Frontal cortex (tissue), 4 donors: ENCODE data around the gene FALEC. TPM values are rescaled to one million over a fixed set of nuclear protein-coding genes. Genes with fewer than 3 reads are reported as not detected.

Source experiments
- DNase-seq, 2 donors: peaks; one replicate each; pipeline ENCODE4 v3.0.0; 2012; ENCODE audit warnings: low spot score in 2 of 2
- FAIRE-seq: peaks from 2 replicates; lab custom pipeline; 2012; peaks lifted over from hg19 to GRCh38; lab: Jason Lieb, UNC
- total RNA-seq: library from RNA; depleted of rRNA; stranded (reverse); fragments of >200 nt; gene quantifications from one replicate; pipeline ENCODE4 v1.2.3, GENCODE V29; 2014
- donor health status: control.
- donor health status: control.
- donor health status: control.

Gene FALEC
- total RNA-seq: 0.41 TPM

DNA sequence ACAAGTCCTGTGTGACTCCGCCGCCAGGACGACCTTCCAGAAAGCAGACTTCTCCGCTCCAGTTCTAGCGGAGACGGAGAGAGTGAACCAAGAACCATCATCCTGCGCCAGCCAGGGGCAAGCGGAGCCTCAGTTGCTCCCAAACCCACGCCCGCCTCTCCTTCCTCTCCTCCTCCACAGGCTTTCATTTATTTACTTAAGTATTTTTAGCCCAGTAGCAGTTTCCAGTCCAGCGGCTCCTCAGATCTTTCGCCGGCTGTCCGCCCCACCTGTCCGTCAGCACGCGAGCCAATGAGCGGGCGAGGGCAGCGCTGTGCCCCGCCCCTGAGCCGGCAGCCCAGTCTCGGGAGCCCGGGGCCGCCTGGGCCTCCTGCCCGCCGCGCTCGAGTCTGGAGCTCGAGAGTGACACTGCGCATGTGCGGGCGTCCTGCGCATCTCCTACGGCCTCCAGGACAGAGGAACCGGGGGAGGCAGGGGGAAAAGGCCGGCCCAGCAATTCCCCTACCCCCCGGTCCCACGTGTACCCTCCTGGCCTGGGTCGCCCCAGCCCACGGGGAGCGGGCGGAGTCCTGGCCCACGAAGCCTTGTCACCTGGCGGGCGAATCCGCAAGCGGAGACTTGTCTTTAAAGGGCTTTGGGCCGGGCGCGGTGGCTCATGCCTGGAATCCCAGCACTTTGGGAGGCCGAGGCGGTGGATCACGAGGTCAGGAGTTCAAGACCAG is at the start of gene FALEC:
TSS of gene FALEC (plus strand) at position 425 of the 722 bp plus-strand sequence.
- FAIRE-seq (no peak), DNase-seq (peak; percentile 90 to 98)

DNA sequence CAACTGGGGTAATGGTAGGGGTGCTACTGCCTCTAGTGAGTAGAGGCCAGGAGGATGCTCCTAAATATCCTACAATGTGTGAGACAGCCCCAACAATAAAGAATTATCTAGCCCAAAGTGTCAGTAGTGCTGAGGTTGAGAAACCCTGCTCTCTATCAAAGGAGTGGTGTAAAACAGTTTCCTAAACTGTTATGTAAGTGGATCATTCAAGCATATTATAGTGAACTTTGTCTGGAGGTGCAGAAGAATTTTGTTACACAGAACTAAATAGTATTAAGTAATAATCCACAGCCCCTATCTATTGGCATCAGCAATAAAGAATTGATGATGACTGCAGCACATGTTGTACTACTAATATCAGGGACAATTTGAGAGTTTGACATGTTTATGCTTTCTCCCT is 48.6 kb upstream of the FALEC start:
- DNase-seq (no peak), FAIRE-seq (no peak)

DNA sequence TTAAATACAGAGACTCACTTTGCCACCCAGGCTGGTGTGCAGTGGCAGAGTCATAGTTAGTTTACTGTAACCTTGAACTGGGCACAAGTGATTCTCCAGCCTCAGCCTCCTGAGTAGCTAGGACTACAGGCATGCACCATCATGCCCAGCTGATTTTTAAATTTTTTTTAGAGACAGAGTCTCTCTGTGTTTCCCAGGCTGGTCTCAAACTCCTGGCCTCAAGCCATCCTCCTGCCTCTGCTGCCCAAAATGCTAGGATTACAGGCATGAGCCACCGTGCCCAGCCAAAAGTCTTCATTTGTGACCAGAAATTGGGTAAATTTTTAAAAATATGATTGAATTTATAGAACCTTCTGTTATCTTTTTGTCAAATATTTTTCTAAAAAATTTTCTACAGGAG is 46.3 kb upstream of the FALEC start:
- DNase-seq: no peak
- no peak for FAIRE-seq

DNA sequence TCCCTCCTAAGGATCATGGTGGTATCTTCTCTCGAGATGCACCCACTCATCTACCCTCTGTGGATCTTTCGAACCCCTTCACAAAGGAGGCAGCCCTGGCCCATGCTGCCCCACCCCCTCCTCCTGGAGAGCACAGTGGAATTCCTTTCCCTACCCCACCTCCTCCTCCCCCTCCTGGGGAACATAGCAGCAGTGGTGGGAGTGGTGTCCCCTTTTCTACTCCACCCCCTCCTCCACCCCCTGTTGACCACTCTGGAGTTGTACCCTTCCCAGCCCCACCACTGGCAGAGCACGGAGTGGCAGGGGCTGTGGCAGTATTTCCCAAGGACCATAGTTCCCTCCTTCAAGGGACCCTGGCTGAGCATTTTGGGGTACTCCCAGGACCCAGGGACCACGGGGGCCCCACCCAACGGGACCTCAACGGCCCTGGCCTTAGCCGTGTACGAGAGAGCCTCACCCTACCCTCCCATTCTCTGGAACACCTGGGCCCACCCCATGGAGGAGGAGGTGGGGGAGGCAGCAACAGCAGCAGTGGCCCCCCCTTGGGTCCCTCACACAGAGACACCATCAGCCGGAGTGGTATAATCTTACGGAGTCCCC is 42.9 kb upstream of the FALEC start:
- no peak for FAIRE-seq

DNA sequence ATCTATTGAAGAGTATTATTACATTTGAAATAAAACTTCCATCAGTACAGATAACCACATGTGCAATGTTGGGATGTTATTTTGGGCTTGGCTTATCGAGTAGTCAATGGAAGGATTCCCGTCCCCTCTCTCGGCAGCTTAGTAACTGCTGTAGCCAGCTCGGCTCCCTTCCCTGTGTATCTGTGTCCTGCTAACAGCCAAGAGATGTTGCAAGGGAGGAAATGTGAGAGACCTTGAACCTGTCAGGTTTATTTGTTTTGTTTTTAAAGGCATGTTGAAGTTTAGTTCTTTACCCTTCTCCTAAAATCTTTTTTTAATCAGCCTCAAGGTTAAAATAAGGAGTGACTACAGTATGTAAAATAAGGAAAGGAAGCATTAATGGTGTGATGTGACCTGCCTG is 41.9 kb upstream of the FALEC start:
- no peak for FAIRE-seq
- DNase-seq: no peak

More for the DNA sequence above, 42.9 kb upstream of the FALEC start:
- DNase-seq: no peak

DNA sequence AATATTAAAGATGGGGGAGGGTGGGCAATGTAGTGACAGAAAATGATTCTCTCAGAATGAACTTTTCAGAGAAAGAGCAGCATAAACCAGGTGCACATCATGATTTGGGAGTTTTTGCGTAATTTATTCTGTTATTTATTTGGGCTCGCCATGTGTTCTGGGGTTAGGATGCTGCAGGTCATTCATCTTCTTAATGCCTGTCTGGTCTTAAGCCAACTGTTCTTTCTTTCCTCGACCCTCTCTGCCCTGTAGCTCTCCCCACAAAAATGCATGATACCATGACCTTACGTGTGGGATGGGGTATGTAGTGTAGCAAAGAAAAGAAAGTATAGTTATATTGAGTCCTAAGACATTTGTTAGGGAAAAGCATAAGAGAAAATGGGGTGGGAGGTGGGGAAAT is 40.7 kb upstream of the FALEC start:
- DNase-seq (no peak), FAIRE-seq (no peak)

DNA sequence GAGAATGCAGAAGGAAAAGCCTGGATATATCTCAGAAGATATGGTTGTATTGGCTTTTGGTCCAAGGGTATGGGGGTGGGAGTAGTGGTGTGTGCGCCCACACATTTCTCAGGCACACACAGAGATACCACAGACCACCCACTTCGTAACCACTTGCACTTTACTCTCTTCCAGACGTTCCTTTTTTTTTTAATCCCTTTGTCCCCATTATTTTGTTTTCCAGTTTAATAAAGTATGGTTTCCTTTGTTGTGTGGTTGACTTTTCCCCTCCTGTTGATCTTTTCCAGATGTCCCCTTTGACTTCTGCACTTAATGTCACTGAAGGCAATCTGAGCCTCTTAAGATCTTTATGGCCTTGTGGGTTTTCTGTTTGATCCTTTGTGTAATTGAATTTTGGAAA is 38.8 kb upstream of the FALEC start:
- FAIRE-seq (no peak), DNase-seq (no peak)

DNA sequence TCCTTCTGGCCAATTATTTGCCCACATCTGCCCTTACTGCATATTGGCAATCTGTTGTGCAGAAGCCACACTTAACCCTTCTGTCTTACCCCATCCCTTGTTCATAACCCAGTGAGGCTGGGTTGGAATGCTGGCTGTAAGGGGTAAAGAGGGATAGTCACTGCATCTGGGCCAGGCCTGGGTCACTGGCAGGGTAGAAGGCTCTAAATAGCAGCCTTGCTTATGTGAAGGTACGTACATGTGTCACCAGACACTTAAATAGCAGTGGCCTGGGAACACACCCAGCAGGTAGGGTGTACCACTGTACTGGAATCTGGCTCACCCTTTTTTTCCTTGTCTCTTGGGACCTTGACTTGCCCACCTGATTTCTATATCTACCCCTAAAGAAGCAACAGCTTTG is 38.2 kb upstream of the FALEC start:
- FAIRE-seq (no peak), DNase-seq (no peak)

DNA sequence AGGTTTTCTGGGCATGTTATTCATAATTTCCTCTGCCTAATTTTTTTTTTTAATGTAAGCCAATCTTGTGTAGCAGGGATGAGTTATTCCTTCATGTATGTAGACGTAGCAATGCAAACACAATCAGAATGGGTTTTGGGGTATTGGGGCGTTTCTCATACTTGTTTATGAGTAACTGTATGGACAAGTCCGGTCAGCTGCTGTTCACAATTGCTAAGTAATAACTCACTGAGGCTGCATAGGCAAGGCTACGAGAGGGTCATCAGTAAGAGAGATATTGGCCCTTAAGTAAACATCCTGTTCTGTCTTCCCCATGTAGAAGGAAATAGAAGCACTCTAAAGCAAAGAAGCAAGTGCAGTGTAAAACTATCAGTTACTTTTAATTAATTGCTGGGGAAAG is 37.8 kb upstream of the FALEC start:
- FAIRE-seq: no peak
- DNase-seq: no peak

DNA sequence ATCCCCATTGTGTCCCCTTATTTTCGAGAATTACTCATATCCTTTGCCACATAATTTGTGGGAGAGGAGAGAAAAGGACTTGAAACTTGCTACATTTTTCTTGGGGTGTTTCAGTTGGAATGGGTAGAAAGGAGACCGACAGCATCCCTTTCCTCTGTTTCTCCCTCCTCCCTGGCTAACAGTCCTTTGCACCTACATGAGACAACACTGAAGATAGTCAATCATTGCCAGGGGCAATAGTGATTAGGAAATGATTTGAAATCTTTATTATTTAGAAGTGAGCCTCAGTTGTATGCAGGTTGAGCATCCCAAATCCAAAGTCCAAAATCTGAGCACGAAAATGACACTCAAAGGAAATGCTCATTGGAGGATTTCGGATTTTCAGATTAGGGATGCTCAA is 36.2 kb upstream of the FALEC start:
- FAIRE-seq (no peak), DNase-seq (no peak)

DNA sequence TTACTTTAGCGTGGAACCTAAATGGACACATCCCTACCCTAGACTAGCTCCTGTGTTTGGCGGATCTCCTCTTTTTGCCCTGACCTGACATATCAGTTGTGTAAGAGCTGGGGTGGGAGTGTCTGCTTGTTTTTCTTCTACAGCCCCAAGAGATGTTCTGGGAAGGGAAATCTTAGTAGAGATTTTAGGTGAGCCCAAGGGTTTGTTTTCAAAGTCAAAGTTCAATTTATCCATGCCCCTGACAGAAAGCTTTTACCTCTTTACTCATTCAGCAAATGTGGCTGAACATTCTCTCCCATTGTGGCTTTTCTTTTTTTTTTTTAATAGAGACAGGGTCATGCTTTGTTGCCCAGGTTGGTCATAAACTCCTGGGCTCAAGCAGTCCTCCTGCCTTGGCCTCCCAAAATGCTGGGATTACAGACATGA is 35.6 kb upstream of the FALEC start:
- no peak for DNase-seq
- no peak for FAIRE-seq

DNA sequence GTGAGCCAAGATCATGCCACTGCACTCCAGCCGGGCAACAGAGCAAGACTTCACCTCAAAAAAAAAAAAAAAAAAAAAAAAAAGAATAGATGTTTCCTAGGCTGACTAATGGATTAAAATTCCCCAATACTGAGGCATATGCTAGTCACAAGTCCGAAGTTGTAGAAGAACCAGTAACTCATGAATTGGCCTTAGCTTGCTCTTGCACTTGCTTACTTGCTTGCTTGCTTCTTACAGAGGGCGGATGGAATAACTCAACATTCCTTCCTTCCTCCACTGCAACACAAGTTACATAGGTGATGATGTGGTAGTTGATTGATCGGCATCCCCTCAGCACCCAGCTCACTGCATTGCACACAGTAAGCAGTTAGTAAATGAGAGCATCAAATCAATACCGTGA is 31.1 kb upstream of the FALEC start:
- DNase-seq: no peak

DNA sequence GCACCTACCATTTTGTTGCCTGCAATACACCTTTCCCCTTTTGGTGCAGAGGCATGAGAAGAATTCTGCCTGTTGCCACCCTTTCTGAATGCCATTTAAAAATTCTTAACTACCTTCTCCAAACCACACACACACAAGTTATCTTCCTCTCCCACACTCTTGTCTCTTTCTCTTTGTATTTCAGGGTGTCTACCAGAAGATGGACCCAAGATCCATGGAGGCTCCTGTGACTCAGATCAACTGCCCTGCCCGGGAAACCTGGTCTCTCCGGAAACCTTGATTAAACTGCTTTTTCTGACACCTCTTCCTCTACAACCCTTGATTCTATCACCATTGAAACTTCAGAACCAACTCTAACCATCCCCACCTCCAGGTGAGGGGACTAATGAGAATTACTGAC is 30.7 kb upstream of the FALEC start:
- FAIRE-seq (no peak), DNase-seq (no peak)

More for the DNA sequence above, 31.1 kb upstream of the FALEC start:
- FAIRE-seq: no peak

DNA sequence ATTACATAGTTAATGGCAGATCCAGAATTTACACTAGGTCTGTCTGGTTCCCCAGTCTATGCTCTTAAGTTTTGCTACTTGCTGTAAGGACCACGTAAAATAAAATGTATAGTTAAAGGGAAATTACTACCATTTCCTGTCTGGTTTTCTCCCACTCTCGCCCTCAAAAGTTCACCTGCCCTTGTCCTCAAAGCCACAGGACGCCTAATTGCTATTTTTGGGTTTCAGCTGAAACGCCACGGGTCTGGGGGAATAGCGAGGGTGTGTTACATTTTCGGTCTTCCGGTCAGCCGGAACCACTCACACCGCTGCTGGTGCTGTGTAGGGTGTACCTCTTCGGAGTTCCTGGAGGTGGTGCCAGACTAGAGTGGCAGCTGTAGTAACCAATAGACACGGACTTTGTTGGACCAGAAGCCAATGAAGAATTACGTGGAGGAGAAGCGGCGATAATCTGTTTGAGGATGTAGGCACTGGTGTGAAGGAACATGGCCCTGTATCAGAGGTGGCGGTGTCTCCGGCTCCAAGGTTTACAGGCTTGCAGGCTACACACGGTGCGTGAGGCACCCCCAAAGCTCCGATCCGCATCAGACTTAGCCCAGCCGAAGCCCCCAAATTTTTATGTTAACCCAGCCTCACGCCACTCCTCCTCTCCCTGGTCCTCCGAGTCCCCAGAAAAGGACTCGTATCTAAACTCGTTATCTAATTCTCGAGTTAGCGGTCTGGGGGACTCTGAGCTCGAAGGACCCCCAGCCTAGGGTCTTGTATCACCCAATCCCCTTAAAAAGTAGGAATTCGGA is 28.4 kb upstream of the FALEC start, which contains the start of gene TARS2:
TSS of gene TARS2 (plus strand) at position 454 of the 797 bp plus-strand sequence. CDS start at position 486, 32 bp downstream.
- peak; percentile 78 to 93 for DNase-seq
- no peak for FAIRE-seq

DNA sequence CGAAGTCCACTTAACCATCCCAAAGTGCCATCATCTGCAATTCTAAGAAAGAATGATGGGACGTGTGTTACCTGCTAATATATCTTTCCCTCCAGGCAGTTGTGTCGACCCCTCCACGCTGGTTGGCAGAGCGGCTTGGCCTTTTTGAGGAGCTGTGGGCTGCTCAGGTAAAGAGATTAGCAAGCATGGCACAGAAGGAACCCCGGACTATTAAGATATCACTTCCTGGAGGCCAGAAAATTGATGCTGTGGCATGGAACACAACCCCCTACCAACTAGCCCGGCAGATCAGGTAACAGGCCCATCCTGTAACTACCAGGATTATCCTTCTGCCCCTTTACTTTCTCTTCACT is 27.8 kb upstream of the FALEC start:
- FAIRE-seq (no peak), DNase-seq (no peak)

DNA sequence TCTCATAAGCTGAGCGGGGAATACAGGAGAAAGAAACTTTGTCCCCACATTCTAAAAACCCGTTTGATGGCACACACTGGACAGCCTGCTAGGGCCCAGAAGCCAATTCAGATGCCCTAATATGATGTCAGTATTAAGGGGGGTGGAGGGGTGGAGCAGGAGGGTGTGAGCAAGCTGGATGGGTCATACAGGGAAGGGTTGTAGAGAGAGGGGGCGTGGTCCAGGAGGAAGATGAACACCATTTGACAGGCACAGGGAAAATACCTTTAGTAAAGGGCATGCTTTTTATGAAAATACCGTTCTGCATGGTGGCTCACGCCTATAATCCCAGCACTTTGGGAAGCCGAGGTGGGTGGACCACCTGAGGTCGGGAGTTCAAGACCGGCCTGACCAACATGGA is 22.4 kb upstream of the FALEC start:
- DNase-seq (no peak), FAIRE-seq (no peak)

DNA sequence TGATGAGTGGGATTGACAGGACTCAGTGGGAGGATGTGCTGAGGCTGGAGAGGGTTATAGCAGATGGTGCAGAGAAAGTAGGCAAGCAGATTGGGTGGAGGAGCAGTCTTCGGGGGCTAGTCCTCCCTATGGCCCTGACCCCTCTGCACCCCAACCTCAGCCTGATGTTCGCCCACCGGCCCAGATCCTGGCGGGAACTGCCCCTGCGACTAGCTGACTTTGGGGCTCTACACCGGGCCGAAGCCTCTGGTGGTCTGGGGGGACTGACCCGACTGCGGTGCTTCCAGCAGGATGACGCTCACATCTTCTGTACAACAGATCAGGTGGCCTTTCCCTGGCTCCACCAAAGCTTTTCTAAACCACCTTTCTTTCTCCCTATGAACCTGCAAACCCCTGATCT is 17.2 kb upstream of the FALEC start:
- FAIRE-seq (no peak), DNase-seq (no peak)

DNA sequence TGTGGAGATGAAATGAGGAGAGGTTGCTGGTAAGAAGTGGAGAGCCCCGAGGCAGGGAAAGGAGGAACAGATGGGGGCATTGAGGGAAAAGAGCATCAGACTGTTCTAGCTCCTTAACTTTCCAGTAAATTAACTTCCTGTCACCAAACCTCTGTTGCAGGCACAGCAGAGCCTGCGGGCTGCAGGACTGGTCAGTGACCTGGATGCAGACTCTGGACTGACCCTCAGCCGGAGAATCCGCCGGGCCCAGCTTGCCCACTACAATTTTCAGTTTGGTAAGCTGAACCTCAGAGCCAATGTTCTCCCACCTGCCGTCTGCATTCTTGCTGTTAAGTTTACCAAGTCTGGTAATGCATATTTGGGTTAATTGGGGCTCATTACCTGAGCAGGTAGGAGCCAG is 10.1 kb upstream of the FALEC start:
- FAIRE-seq: no peak
- DNase-seq: no peak

DNA sequence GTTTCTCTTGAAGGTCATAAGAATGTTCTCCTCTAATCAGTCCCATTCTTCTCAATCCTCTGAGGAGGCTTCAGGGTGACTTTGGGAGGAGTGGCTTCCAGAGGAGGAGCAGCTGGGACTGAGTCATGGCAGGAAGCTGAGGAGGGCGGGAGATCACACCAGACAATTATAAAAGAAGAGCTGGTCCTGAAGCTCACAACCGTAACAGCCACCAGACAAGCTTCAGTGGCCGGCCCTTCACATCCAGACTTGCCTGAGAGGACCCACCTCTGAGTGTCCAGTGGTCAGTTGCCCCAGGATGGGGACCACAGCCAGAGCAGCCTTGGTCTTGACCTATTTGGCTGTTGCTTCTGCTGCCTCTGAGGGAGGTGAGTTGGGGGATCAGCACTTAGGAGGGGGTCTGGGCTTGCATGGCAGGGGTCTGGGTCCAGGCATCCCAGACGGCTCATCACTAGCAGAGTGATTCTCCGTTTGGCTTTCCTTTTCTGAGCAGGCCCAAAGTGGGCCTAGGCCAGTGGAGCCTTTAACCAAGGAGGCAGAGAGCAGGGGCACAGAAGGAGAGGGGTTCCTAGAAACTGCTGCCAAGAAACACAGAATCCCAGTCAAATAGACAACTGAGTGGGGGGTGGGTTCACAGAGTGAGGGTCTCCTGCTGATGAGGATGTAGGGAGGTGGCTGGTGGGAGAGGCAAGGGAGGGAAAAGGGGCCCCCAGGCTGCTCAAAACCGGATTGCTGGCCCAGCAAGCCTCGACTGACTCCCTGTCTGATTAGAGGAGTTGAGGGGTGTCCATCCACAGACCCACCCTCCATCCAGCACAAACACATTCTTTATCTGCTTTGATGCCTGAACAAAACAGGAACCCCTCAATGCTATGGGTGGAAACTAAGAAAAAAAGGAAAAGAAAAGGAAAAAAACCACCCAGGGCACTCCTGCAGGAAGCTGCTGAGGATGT is 7.4 kb upstream of the FALEC start, which contains the start of gene ECM1:
TSS of gene ECM1 (plus strand) at position 198 of the 953 bp plus-strand sequence. CDS start at position 299, 101 bp downstream.
- FAIRE-seq: no peak

DNA sequence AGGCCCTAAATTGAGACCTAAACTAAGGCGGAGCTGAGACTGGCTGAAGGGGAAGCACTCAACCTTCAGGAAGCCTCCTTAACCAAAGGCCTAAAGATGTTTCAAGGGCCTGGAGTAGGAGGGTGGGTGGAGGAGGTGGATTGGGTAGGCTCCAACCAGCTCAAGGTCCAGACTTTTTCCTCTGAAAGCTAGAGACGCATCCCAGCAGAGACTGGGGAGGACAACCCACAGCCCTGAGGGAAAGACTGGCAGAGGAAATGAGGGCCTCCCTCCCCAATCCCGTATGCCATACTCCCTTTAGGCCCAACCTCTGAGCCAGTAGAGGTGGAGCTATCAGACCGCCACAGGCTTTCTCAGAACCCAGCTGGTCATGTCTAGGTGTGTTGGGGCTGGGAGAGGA is 6.6 kb upstream of the FALEC start:
- FAIRE-seq (no peak), DNase-seq (no peak)

More for the DNA sequence above, 7.4 kb upstream of the FALEC start, which contains the start of gene ECM1:
- DNase-seq: peak in 1 of 2 donors; percentile 71
